ENCODE measurements around the gene DHFR.
A peak's percentile ranks its signal among the peaks of the same experiment; 100 is the strongest.

The DHFR gene

GRCh38 chr5:80654391-80655230 lies at the start of gene DHFR, which contains the start of gene MSH3:
TSS of gene DHFR (minus strand) at chr5:80654983. CDS start at chr5:80654489, 494 bp downstream.
TSS of gene MSH3 (plus strand) at chr5:80654652. CDS start at chr5:80654728, 76 bp downstream.
- in situ Hi-C loops (cut with MboI; ENCODE audit: low sequenced_read_pairs, unreplicated experiment): loop anchor here (25.0 kb wide), 2 partner anchors 167 to 542 kb away; partner anchors contain the start of gene FAM151B
- peak; percentile 94 for DNase-seq (ENCODE audit: low spot score)
- TF ChIP-seq CTCF (IDR thresholded peaks at IDR 0.05; ENCODE audit: borderline replicate concordance, control extremely low read depth, extremely low read depth, insufficient read depth, missing control alignments): no peak

GRCh38 chr5:80704221-80704620 lies 49.4 kb upstream of the DHFR start:
- no peak for TF ChIP-seq CTCF (IDR thresholded peaks at IDR 0.05; ENCODE audit: borderline replicate concordance, control extremely low read depth, extremely low read depth, insufficient read depth, missing control alignments)
- in situ Hi-C loops (cut with MboI; ENCODE audit: low sequenced_read_pairs, unreplicated experiment): no loop called here
- no peak for DNase-seq (ENCODE audit: low spot score)

GRCh38 chr5:80703747-80704146 lies 49.0 kb upstream of the DHFR start:
- in situ Hi-C loops (cut with MboI; ENCODE audit: low sequenced_read_pairs, unreplicated experiment): no loop called here
- no peak for TF ChIP-seq CTCF (IDR thresholded peaks at IDR 0.05; ENCODE audit: borderline replicate concordance, control extremely low read depth, extremely low read depth, insufficient read depth, missing control alignments)
- no peak for DNase-seq (ENCODE audit: low spot score)

- no peak for TF ChIP-seq CTCF (IDR thresholded peaks at IDR 0.05; ENCODE audit: borderline replicate concordance, control extremely low read depth, extremely low read depth, insufficient read depth, missing control alignments)
- DNase-seq (ENCODE audit: low spot score): no peak
- in situ Hi-C loops (cut with MboI; ENCODE audit: low sequenced_read_pairs, unreplicated experiment): no loop called here
Measured at GRCh38 chr5:80703291-80703690, 48.5 kb upstream of the DHFR start.

- no peak for TF ChIP-seq CTCF (IDR thresholded peaks at IDR 0.05; ENCODE audit: borderline replicate concordance, control extremely low read depth, extremely low read depth, insufficient read depth, missing control alignments)
- no peak for DNase-seq (ENCODE audit: low spot score)
- in situ Hi-C loops (cut with MboI; ENCODE audit: low sequenced_read_pairs, unreplicated experiment): no loop called here
Measured at GRCh38 chr5:80701597-80701996, 46.8 kb upstream of the DHFR start.

- in situ Hi-C loops (cut with MboI; ENCODE audit: low sequenced_read_pairs, unreplicated experiment): no loop called here
- DNase-seq (ENCODE audit: low spot score): no peak
- no peak for TF ChIP-seq CTCF (IDR thresholded peaks at IDR 0.05; ENCODE audit: borderline replicate concordance, control extremely low read depth, extremely low read depth, insufficient read depth, missing control alignments)
Measured at GRCh38 chr5:80698369-80698768, 43.6 kb upstream of the DHFR start.

Measured in GM13976 (cell line).